HG03025 (cell line): ENCODE results near the gene BAHCC1.

Experiments
- ATAC-seq: cut with Tn5 transposase; IDR thresholded peaks from one replicate; pipeline ENCODE4 v1.9.1; 2021; ENCODE audit warnings: mild to moderate bottlenecking, moderate library complexity; ENCODE audit not compliant: unreplicated experiment, low FRiP score

BAHCC1 gene

DNA sequence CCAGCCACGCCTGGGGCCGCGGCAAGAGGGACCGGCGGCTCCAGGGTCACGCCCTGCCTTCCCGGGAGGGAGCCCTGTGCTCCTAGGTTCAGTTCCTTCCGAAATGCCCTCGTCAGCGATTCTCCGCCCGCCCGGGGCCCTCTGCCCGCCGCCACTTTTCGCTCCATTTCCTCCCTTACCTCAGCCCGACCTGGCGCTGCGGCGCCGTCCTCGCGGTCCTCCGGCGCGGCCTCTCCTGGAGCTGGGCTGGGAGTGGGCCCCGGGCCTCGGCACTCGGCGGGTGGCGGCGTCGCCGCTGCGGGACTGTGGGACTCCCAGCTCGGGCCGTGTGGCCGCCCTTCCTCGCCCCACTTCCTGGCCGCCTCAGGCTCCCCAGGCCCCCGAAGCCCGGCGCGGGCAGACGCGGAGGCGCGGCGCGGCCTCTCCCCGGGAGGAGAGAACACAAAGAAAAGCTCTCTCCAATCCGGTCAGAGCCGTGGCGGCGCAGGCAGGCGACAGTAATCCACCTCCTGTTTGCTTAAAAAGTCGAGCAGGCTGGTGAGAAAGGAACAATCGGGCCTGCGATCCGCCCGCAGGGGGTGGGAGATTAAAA is 1.6 kb downstream of the BAHCC1 start:
- ATAC-seq = no peak

DNA sequence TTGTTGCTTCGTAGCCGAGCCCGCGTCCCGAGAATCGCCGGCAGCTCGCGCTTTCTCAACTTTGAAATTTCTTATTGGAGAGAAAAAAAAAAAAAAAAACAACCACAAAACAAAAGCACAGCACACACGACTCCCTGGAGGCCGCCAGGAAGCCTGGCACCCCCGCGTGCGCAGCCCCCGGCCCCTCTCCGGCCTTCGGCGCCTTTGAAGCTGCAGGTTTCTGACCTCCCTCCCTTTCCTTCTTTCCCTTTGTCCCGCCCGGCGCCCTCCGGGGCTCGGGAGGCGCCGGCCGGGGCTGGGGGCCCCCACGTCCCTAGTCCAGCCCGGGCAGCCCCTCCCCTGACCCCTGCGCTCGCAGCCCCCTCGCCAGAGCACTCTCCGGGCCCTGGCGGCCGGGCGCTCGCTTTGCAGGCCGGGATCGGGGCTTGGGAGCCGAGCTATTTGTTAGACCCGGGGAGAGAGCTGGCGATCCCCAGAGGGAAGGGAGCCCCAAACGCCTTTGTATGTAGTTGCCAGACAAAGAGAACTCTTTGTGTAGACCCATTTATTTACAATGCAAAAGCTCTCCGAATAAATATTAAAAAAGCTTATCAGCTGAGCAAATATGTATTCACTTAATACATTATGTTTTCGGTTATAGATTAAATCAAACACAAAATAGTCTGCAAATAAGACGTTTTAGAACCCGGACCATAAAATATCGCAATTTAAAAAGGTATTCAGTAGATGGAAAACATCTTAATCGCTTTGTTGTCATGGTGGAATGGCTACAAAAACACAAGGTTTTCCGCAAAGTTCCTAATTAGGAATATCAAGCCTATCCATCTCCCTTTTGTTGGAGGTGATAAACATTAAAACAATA is 2.3 kb downstream of the BAHCC1 start:
- ATAC-seq = no peak

DNA sequence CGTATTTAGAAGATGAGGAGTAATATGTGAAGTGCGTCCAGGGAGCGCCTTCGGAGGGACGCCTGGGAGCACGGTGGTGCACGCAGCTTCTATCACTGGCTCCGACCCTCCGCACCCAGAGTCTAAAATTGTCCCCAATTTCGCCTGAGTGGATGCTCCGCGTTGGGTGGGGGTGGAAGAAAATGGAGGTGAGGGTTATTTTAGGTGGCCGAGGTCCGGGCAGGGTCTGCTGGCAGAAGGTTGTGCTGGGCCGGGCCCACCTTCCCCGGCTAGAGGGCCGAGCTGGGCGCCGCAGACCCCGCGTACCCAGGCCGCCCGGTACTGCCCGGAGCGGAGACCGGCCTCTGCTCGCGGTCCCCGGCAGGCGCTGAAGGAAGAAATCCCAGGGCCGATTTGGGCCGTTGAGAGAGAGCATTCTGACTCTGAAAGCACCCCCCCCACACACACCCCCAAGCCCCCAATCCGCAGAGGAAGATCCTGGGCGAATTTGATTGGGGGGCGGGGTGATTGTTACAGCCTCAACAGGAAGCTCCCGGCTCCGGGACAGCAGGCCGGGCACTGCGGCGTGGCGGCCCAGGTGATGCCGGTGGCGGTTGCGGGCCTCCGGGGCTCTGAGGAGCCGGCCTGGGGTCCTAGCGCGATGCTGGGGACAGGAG is 3.0 kb downstream of the BAHCC1 start:
- ATAC-seq = no peak

DNA sequence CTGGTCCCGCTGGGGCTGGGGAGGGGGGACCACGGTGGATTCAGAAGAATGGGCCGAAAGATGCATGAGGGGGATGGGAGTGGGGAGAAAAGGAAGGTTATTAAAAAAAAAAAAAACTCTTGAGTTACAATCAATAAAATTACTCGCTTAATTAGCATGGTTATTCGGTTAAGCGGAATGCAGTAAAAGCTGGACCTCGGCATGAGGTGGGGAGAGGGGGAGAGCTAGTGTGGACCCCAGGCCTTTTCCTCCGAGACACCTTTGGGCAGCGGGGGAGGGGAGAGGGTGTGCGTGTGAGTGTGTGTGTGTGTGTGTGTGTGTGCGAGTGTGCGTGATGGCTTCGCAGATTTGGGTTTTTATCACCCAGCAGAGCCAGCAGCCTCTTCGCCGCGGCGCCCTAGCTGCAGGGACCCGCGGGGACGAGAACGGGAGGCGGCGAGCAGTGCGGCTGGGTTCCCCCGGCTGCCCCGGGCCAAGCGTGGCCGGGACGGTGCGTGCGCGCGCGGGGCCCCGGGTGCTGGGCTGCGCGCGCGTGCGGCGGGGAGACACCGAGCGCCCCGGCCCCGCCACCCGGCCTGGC is 3.7 kb downstream of the BAHCC1 start:
- ATAC-seq = no peak

DNA sequence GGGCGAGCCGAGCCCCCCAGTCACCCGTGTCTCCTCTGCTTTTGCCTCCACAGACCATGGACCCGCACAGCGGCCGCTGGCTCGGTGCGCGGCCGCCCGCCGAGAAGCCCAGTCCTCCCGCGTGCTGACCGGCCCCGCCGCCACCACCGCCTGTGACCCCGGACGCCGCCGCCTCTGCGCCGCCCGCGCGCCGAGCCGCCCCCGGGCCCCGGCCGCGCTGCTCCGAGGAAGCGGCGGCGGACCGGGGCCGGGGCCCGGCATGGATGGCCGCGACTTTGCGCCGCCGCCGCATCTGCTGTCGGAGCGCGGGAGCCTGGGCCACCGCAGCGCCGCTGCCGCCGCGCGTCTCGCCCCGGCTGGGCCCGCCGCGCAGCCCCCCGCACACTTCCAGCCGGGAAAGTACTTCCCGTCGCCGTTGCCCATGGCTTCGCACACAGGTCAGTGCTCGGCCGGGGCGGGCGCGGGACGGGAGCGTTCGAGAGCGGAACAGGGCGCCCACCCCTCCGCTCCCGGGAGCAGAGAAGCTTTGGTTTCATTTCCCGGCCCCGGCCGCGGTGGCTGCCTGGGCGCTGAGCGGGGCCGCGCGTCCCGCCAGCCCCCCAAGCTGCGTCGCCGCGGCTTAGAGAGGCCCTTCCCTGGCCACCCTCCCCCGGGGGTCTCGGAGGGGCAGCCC is 4.4 kb downstream of the BAHCC1 start:
- no peak for ATAC-seq

DNA sequence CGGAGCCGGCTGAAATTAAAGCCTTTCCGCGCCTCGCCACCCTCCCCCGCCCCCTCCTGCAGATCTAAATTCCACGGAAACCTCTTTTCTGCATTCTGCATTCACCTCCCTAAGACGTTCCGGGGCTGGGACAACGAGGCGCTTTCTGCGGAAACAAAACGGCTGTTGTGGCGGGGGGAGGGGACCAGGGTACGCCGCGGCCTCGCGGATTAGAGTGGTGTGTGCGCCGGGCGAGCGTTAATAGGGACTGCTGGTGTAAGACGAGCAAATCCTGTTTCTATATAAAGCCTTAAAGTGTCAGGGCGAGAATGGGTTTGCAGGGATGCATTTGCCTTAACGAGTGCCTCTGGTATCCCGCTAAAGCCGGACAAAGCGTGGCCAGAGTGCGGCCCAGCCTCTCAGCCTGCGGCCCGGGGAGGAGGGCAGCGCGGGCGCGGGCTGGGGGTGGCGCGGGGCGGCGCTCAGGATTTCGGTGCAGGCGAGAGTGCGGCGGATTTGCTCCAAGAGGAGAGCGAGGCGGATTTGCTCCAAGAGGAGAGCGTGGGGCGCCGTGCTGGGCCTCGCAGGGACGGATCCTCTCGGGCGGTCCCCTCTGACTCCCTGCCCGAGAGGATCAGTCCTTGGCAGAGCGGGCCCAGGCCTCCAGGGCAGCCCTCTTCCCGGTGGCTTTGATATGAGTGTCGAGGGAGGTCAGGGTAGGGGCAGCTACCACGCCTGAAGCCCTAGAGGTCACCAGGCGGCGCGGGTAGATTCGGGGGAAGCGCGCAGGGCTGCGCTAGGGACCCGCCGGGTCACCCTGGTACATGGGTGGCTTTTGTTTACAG is 5.1 kb downstream of the BAHCC1 start:
- ATAC-seq = no peak

DNA sequence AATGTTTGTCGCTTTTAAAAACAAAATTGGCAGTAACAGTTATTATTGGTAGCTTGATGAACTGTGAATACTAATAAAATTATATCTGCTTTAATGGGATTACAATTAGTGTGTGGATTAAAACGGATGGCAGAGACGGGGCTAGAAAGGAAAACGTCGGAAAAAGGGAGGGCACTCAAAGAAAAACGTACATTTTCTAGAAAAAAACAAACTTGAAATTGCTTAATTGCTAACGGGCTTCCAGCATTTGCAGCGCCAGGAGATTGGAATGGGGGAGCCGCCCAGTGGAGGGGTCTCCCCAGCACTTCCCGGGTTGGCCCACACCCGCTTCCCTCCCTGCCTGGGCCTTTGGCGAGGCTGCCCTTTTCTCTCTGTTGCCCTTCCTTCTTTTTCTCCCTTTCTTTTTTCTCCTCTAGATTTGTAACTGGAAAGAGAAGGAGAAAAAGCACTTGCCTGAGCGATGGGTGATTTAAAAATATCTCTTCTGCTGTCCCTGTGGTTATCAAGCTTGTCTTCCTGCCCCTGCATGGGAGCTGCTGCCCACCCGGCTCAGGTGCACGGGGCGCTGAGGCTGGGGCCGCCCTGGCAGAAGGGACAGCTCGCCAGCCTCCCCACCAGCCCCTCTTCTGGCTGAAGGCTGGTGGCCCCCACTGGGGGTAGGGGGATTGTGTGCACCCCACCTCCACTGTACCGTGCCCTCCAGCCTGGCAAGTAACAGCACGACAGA is 5.9 kb downstream of the BAHCC1 start:
- ATAC-seq = no peak

DNA sequence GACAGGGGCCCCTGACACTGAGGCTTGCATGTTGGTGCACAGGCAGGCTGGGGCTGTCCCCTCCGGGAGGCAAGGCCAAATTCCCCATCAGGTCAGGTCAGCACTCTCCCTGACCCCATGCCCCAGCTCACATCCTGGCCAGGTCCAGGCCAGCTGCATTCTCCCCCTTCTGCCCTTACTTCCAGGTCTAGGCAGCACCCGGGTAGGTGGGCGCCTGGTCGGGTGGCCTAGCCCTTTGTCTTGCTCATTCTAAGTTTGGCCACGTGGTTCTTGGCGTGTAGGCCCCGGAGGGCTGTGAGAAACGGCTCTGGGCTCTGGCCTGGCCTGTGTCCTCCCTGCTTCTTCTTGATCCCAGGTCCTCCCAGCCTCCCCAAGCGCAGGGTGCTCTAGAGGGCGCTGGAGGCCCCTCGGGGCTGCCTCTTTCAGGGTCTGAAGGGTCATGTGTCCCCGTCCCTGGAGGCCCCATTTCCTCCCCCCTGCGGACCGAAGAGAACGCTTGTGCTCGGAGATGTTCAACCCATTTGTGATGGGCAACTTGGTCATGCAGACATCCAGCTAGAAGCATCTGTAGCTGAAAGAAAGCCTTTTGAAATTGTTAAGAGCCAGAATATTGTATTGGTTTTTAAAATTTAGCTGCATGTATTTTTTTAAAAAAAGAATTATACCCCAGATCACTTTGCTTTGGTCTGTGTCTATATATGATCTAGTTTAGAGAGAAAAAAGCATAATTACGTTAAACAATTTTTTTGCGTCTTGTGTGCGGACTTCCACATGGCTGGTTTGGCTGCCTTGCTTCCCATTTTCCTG is 6.7 kb downstream of the BAHCC1 start:
- ATAC-seq = no peak

DNA sequence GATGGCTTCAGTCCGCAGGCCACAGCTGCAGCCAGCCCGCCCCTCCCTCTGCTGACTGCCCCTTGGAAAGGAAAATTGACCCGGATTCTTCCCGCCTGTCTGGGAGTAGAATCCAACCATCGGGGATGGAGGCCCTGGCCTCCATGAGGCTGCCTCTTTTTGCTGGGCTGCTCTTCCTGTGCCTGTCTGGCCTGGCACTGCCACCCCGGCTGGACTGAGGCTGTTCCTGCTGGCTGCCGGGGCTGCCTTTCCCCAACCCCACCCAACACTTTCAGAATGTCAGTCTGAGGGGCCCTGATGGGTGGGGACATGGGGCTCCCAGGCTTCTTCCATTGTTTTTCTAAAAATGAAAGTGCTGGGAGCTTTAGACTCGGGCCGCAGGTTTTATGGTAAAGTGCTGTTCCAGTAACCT is 7.3 kb downstream of the BAHCC1 start:
- ATAC-seq = no peak

DNA sequence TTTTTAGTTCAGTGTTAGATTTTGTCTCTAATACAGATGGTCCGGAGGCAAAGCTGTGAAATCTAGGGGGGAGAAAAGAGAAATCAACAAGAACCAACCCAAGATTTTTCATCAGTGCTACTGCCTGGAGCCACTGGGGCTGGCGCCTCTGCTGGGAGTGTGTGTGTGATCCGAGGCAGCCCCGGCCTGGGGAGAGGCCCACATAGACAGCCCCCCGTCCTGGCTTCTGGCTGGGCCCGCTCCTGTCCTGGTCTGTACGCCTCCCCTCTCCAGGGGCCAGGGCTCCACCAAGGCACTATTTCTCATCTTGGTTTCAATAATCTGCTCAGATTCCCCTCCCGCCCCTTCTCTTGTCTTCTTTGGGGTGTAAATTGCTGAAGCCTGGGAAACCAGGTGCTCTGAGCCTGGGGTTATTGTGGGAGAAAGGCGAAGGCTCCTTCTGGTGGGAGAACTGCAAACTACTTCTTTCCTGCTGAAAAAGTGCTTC is 7.8 kb downstream of the BAHCC1 start:
- ATAC-seq = no peak

DNA sequence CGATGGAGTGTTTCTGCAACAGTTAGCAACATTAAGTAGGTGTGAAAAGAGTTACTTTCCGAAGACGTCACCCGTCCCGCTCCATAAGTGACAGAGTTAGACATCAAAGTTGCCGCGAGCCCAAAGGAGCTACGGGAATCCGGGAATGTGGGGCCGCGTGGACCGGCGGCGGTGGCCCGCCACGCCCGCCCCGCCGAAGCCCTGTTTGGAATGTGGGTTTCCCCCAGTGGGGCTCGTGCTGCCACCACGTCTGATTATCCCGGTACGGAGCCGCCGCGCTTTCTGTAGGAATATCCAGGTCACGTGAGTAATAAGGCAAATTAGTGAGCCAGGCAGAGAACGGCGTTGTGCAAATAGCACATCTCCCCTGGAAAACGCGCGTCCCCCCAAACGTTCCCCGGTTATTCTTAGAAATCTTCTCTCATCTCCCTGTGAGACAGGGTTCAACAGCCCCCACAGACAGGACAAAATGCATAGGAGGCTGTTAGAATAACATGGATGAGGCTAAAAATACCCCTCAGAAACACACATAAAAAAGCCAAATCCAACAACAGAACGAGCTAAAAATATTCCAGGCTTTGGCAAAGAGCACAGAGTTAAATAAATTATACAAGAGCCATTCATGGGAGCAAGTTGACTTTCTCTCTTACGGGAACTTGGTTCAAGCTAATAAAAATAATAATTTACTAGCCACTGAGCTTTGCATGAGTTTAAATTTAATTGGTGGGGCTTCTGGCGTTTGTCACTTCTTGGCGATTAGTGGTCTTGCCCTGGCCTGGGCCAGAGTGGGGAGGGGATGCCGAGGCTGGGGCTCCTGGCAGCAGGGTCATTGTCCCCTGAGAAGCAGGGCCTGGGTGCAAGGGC is 8.6 kb downstream of the BAHCC1 start:
- no peak for ATAC-seq

DNA sequence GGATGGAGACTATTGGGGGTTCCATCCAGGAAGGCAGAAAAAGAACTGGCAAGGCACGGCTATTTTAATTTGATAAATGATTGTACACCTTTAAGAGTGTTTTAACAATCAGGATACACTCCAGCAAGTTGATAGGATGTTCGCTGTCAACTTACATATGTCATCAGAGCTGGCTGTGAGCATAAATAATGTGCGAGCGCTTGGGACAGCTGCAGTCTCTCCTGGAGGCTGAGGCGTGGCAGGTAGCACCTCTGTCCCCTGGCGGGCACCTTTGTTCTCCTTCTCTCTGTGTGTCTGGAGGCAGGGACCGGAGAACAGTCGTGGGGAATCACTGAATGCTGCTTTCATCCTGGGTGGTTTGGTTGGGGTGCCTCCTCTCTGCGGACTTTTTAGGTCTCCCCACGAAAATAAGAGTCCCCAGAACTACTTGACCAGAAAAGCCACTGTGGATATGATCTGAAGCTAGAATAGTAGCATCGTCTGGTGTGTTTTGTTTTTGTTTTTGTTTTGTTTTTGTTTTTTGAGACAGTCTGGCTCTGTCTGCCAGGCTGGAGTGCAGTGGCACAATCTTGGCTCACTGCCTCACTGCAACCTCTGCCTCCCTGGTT is 9.4 kb downstream of the BAHCC1 start:
- no peak for ATAC-seq

DNA sequence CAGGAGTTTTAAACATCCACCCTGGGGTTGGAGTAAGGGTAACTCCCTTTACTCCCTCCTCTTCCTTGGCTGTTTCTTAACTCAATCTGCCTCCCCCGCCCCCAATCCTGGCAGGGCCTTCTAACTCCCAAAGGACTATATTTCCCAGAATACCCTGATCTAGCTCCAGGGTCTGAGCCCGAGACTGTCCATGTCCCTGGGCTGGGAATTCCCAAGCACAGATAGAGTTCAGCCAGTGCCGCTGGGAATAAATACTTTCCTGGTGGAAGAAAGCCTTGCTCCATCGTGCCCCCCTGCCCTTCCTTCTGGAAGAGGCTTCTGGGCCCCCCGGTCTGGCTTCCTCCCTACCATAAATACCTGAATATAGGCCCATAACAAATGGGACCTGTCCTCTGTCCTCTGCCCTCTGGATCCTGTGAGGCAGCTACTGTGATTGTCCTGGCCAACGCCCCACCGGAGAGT is 10.2 kb downstream of the BAHCC1 start:
- no peak for ATAC-seq

DNA sequence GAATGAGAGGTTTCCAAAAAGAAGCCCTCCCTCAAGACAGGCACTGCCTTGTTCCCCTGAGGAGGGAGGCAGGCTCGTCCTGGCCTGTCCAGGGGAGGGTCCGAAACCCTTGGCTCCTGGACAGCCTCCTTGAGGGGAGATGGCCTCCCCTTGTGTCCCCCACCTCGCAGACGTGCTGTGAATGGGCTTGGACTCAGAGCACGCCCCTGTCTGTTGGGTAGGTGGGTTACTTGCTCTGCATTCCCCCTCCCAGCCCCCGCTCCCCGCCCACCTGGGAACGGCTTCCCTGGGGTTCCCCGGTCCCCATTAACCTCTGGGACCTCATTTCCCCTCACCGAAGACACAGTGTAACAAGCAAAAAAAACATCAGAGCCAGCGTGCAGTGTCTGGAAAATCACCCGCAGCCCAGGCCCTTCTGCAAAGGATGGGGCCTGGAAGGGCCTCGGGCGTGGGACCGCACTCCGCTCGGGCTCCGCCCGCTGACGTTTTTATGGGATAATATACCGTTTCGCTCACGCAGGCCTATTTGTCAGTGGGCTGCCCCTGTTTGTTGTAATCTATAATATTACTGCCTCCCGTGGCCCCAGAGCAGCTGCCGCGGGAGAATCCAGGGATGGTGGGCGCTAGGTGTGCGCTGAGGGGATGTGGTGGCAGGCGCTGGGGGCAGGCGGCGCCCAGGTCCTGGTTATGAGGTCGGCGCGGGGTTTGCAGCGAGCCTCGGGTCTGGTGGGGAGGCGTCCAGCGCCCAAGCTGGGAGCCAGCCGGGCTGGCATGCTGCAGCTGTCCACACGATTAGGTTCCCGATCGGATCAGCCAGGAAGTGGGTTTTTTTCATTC is 11.1 kb downstream of the BAHCC1 start:
- ATAC-seq = no peak

DNA sequence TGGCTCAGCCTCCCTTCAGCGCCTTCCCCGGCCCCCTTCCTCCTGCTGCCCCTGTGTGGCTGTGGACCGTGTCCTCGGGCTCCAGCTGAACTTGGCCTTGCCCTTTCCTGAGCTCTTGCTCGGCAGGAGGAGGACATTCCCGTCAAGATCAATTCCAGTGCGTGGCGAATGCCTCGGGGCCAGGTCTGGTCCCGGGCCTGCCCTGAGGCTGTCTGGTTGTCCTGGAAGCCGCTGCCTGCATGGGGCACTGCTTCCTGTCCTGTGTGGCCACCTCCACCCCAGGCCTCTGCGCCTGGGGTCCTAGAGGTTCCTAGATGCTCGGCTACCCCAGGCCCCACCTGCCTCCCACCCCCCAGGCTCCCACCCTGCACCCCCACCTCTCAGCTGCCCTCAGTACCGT is 12.8 kb downstream of the BAHCC1 start:
- ATAC-seq = no peak
